ENCODE data around the gene PARP16. TPM values are rescaled to one million over a fixed set of nuclear protein-coding genes. Genes with fewer than 3 reads are reported as not detected.

The PARP16 gene
- total and polyA plus RNA-seq, 9 of the 15 experiments (the other 6 are each of a cell fraction or from before 2014, with no cell fraction given), result 3.0 to 9.9 (median 5.8) TPM

- WGBS (ENCODE audit: insufficient coverage, low coverage, missing lambda C conversion rate), result 3% methylated on average over 5 of the region's 5 CpGs
- H3K4me2 ChIP-seq (ENCODE audit: insufficient read depth, low read length), result no peak overlapping the region
- no TSS peak for BruUV-seq (replicated peaks)
- peaks cover 47 to 90% of the 10 kb centered on the region in 2 experiments for H3K27me3 ChIP-seq (ENCODE audit: control insufficient read depth in 2 of 2, insufficient read depth in 2 of 2, low read length in 2 of 2)
- peaks cover 0 to 31% of the 10 kb centered on the region in 2 experiments; a peak in 2 of 5 replicates for H3K4me1 ChIP-seq (replicated peaks in 1 of 2; ENCODE audit: control insufficient read depth in 2 of 2, insufficient read depth in 2 of 2, low read length in 2 of 2)
- FAIRE-seq (no peak), DNase-seq (ENCODE audit: extremely low read depth in 1 of 4, low spot score in 3 of 4) (no peak), ATAC-seq (no peak)
- H3K36me3 ChIP-seq (ENCODE audit: control insufficient read depth, insufficient read depth, low read length), result no peaks in the 10 kb centered on the region
- no peaks in the 10 kb centered on the region for H3K9me3 ChIP-seq (replicated peaks; ENCODE audit: control insufficient read depth, insufficient read depth, low read depth, low read length)
- H3K9ac ChIP-seq (ENCODE audit: insufficient read depth in 1 of 2, low read depth in 2 of 2, low read length in 2 of 2), result no peak overlapping the region
- no peaks in the 10 kb centered on the region for H3K9me1 ChIP-seq (ENCODE audit: control insufficient read depth, insufficient read depth, low read length)
- intact Hi-C loops (cut with micrococcal nuclease) (no loop called here), in situ Hi-C loops (cut with MboI) (no loop called here)
- ChIA-PET POLR2A (interaction anchor here (1.0 to 6.0 kb wide), 2 partner anchors 12 to 28 kb away, joined by 6 to 35 read pairs; partner anchors contain the start of gene RNU5B-1), CTCF (ENCODE audit: low intra/inter-chr PET ratio) (no interaction called here)
- H3K27ac ChIP-seq (ENCODE audit: extremely low read depth, low read depth, low read length), result no peak overlapping the region
- no peaks in the 10 kb centered on the region for H3K79me2 ChIP-seq (ENCODE audit: control insufficient read depth, insufficient read depth, low read length)
- no peak overlapping the region for H3K4me3 ChIP-seq
- no peak overlapping the region for H2AFZ ChIP-seq (ENCODE audit: low read depth, low read length)
- peaks cover 9% of the 10 kb centered on the region; the same call in 1 of the 2 replicates for H4K20me1 ChIP-seq (replicated peaks; ENCODE audit: control insufficient read depth, insufficient read depth, low read length)
- TF ChIP-seq RAD51 (IDR thresholded peaks at IDR 0.05; ENCODE audit: borderline replicate concordance, low read depth) (no peak), GATA2 (CRISPR knock-in tag; IDR thresholded peaks at IDR 0.05) (no peak), GTF2E2 (tag; IDR thresholded peaks at IDR 0.05) (no peak), ATF4 (CRISPR knock-in tag; IDR thresholded peaks at IDR 0.05) (no peak), ZNF518B (CRISPR knock-in tag; IDR thresholded peaks at IDR 0.05) (no peak)
- TF ChIP-seq, protein P1, sequence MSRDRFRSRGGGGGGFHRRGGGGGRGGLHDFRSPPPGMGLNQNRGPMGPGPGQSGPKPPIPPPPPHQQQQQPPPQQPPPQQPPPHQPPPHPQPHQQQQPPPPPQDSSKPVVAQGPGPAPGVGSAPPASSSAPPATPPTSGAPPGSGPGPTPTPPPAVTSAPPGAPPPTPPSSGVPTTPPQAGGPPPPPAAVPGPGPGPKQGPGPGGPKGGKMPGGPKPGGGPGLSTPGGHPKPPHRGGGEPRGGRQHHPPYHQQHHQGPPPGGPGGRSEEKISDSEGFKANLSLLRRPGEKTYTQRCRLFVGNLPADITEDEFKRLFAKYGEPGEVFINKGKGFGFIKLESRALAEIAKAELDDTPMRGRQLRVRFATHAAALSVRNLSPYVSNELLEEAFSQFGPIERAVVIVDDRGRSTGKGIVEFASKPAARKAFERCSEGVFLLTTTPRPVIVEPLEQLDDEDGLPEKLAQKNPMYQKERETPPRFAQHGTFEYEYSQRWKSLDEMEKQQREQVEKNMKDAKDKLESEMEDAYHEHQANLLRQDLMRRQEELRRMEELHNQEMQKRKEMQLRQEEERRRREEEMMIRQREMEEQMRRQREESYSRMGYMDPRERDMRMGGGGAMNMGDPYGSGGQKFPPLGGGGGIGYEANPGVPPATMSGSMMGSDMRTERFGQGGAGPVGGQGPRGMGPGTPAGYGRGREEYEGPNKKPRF (IDR thresholded peaks at IDR 0.05; ENCODE audit: low read depth, low read length), result no peak
Observed at GRCh38 chr15:65333856-65334255, 47.2 kb upstream of the PARP16 start.

All from K562 (cell line).